Measurements from ENCODE around the gene NELFE. TPM values are rescaled to one million over a fixed set of nuclear protein-coding genes. Genes with fewer than 3 reads are reported as not detected.
"Not testable (repeated sequence)": the region's sequence is repeated elsewhere in the genome, so short reads cannot be mapped to it uniquely, and the experiment has no call there.

Gene NELFE
- total RNA-seq, 1 donor from 2014 or later: 58.3 TPM

DNA sequence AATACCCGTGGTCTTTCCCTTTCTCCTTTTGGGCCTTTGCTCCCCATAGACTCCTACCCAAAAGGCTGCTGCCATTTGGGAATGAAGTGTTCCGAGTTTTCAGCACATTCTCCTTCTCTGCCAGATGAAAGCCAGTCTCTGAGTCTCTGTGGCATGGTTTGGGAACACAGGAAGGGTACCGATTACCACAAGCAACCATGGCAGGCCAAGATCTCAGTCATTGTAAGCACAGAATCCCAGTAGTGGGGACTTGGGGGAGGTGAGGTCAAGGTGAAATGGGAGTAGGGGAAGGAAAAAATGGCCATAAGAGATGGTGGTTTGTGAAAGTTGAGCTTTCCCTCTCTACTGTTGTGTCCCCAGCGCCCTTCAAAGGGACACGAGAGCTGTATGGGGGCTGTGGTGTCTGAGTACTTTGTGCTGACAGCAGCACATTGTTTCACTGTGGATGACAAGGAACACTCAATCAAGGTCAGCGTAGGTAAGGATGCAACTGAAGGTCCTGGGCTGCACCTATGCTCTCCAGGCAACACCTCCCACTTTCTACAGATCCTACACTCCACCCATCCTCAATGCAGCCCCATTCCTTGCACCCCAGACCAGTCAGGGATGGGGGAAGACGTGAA is 8.7 kb downstream of the NELFE start:
- no peak for DNase-seq (ENCODE audit: low read depth in 2 of 2)

DNA sequence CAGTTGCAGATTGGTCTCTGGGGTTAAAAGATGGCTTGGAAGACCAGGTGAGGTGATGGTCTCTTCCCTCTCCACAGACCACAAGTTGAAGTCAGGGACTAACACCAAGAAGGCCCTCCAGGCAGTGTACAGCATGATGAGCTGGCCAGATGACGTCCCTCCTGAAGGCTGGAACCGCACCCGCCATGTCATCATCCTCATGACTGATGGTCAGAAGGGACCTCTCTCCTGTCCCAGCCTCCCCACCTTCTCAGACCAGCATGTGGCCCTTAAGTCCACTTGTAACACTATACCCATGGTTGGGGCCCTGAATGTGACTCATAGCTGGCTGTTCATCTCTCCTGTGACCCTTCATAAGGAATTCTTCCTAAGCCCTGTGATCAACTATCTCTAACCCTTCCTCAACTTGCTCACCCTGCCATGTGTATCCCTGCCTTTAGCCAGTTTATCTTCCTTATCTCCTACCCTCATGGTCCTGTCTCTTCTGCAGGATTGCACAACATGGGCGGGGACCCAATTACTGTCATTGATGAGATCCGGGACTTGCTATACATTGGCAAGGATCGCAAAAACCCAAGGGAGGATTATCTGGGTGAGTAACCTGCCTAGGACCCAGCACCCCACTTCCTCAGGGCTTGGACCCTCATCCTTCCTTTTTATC is 9.9 kb downstream of the NELFE start:
- no peak for DNase-seq (ENCODE audit: low read depth in 2 of 2)

- DNase-seq (ENCODE audit: low read depth in 2 of 2): no peak
Observed at GRCh38 chr6:31948306-31948705, 10.5 kb downstream of the NELFE start.

DNA sequence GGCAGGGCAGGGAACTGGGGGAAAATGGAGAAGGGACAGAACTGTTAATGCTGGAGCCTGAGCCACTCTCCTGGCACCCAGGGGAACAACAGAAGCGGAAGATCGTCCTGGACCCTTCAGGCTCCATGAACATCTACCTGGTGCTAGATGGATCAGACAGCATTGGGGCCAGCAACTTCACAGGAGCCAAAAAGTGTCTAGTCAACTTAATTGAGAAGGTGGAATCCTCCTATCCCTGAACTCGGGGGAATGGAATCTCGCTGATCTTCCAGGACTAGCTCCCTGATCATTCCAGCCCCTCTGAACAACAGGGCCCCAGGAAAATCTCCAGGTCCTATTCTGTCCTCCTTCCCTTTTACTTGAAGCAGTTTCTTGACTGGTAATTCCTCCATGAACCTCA is 10.9 kb downstream of the NELFE start:
- no peak for DNase-seq (ENCODE audit: low read depth in 2 of 2)

GRCh38 chr6:31947070-31947675 is 11.6 kb downstream of the NELFE start:
- DNase-seq (ENCODE audit: low read depth in 2 of 2): no peak

- no peak for DNase-seq (ENCODE audit: low read depth in 2 of 2)
Observed at GRCh38 chr6:31946370-31946885, 12.3 kb downstream of the NELFE start.

DNA sequence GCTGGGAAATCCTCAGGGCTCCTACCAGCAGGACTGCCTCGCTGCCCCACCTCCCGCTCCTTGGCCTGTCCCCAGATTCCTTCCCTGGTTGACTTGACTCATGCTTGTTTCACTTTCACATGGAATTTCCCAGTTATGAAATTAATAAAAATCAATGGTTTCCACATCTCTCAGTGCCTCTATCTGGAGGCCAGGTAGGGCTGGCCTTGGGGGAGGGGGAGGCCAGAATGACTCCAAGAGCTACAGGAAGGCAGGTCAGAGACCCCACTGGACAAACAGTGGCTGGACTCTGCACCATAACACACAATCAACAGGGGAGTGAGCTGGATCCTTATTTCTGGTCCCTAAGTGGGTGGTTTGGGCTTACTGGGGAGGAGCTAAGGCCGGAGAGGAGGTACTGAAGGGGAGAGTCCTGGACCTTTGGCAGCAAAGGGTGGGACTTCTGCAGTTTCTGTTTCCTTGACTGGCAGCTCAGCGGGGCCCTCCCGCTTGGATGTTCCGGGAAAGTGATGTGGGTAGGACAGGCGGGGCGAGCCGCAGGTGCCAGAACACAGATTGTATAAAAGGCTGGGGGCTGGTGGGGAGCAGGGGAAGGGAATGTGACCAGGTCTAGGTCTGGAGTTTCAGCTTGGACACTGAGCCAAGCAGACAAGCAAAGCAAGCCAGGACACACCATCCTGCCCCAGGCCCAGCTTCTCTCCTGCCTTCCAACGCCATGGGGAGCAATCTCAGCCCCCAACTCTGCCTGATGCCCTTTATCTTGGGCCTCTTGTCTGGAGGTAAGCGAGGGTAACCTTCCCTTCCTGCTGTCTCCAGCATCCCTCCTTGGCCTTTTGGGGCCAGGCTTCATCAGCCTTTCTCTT is 13.0 kb downstream of the NELFE start, which contains the start of gene CFB:
TSS of gene CFB (plus strand) at position 589 of the 863 bp plus-strand sequence. CDS start at position 716, 127 bp downstream.
- no peak for DNase-seq (ENCODE audit: low read depth in 2 of 2)

GRCh38 chr6:31945154-31945506 is 13.6 kb downstream of the NELFE start:
- DNase-seq (ENCODE audit: low read depth in 2 of 2): no peak

DNA sequence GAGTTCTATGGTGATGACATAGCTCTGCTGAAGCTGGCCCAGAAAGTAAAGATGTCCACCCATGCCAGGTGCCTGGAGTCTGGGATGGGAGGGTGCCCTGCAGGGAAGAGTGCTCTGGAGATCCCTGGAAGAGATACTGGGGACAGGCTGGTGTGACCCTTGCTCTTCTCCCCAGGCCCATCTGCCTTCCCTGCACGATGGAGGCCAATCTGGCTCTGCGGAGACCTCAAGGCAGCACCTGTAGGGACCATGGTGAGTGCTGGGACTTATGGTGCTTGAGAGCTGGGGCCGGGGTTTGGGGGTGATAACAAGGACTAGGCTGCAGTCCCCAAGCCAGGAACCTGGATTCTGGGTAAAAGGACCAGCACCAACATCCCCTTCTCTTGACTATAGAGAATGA is 15.0 kb downstream of the NELFE start:
- DNase-seq (ENCODE audit: low read depth in 2 of 2): no peak

GRCh38 chr6:31940256-31940664 is 18.5 kb downstream of the NELFE start:
- DNase-seq (ENCODE audit: low read depth in 2 of 2): no peak

GRCh38 chr6:31935823-31936222 is 22.9 kb downstream of the NELFE start:
- DNase-seq (ENCODE audit: low read depth in 2 of 2): no peak

DNA sequence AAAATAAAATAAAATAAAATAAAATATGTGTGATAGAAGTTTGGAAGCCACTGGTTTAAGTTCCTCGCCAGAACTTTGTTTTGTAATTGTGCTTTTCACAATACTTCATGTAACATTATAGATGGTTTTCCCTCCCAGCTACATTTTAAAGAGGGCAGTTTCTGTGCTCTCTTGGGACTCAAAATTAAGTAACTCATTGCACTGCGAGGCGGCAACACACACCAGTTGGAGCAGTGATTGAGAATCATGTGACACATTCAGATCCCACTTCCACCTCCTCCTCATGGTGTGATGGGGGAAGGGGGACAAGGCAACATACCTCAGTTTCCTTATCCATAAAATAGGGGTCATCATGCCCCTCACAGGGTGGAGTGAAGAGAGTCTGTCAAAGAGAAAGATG is 23.8 kb downstream of the NELFE start:
- DNase-seq (ENCODE audit: low read depth in 2 of 2): no peak

GRCh38 chr6:31933537-31933936 is 25.2 kb downstream of the NELFE start:
- DNase-seq (ENCODE audit: low read depth in 2 of 2): no peak

DNA sequence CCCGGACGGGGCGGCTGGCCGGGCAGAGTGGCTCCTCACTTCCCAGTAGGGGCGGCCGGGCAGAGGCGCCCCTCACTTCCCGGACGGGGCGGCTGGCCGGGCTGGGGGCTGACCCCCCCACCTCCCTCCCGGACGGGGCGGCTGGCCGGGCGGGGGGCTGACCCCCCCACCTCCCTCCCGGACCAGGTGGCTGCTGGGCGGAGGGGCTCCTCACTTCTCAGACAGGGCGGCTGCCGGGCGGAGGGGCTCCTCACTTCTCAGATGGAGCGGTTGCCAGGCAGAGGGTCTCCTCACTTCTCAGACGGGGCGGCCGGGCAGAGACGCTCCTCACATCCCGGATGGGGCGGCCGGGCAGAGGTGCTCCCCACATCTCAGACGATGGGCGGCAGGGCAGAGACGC is 26.6 kb downstream of the NELFE start:
- DNase-seq (ENCODE audit: low read depth in 2 of 2): not testable (repeated sequence)

DNA sequence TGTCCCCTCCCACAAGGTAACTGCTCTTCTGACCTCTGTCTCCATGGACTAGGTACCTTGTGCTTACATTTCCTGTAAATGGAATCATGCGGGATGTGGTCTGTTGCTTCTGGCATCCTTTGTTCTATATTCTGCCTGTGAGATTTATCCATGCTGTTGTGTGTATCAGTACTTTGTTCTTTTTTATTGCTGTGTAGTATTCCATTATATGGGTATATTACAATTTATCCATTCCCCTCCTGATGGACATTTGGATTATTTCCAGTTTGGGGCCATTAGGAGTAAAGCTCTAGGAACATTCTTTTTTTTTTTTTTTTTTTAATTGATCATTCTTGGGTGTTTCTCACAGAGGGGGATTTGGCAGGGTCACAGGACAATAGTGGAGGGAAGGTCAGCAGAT is 27.8 kb downstream of the NELFE start:
- no peak for DNase-seq (ENCODE audit: low read depth in 2 of 2)

- DNase-seq (ENCODE audit: low read depth in 2 of 2): no peak
Observed at GRCh38 chr6:31928672-31928939, 30.2 kb downstream of the NELFE start.

- DNase-seq (ENCODE audit: low read depth in 2 of 2): no peak
Observed at GRCh38 chr6:31927863-31928671, 30.7 kb downstream of the NELFE start.

GRCh38 chr6:31927242-31927862 is 31.4 kb downstream of the NELFE start, which contains the start of gene C2:
Gene C2 (plus strand): TSS chr6:31927717. CDS start chr6:31927753, 36 bp downstream.
- no peak for DNase-seq (ENCODE audit: low read depth in 2 of 2)

GRCh38 chr6:31922942-31923341 is 35.8 kb downstream of the NELFE start:
- DNase-seq (ENCODE audit: low read depth in 2 of 2): no peak

DNA sequence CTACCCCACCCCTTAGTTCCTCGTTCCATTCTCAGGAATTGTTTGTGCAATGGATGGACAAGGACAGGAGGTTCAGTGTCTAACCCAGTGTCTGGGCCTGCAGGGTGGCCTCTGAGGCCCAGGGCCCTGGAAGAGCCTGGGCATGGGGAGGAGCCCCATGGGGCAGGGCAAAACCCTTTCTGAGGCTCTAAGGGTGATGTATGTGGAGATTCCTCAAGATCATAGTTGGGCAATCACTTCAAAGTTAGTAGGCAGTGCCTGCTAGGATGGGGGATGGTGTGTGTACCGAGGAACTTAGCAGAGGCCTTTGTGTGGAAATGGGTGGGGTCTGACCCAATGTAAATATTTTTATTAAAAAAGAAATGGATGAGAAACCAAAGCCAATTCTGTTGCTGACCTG is 38.0 kb downstream of the NELFE start:
- DNase-seq (ENCODE audit: low read depth in 2 of 2): no peak

Data from dermis microvascular lymphatic vessel endothelial cell (primary cell).